PC-3 (cell line): ENCODE data around the gene FAM107B. TPM values are rescaled to one million over a fixed set of nuclear protein-coding genes. Genes with fewer than 3 reads are reported as not detected.

Experiments used
- ATAC-seq: fragments of 200-7000 bp; cut with Tn5 transposase; 2 replicates; pipeline ENCODE4 v1.9.1; 2020; ENCODE audit warnings: mild to moderate bottlenecking, moderate library complexity
- BruUV-seq: library from RNA; stranded (reverse); fragments of 400-500 nt; replicated peaks from 2 replicates; lab custom pipeline; 2021; lab: Mats Ljungman, UMichigan
- CTCF ChIA-PET: fragments of 300-600 bp; sonication (Branson Sonifier 250); formaldehyde crosslinking; loops from one replicate; lab custom pipeline; 2022; ENCODE audit warnings: antibody characterized with exemption; lab: Charles Lee
- POLR2A ChIA-PET: fragments of 300-600 bp; sonication (Branson Sonifier 250); formaldehyde crosslinking; loops from one replicate; lab custom pipeline; 2022; ENCODE audit warnings: antibody characterized with exemption; ENCODE audit not compliant: unreplicated experiment; lab: Charles Lee
- DNase-seq: peaks from one replicate; pipeline ENCODE4 v3.0.0-alpha.2; 2015
- H2AFZ ChIP-seq: fragments of 300-600 bp; sonication (generic); 2 replicates; pipeline ENCODE4 v1.6.0; 2016; ENCODE audit warnings: antibody characterized with exemption, low read length
- H3F3A ChIP-seq: fragments of 300-600 bp; sonication (generic); one replicate; pipeline ENCODE4 v1.6.0; 2017; ENCODE audit warnings: antibody characterized with exemption, low read length, control low read depth, mild to moderate bottlenecking; ENCODE audit not compliant: unreplicated experiment
- H3K27ac ChIP-seq: fragments of 300-600 bp; sonication (generic); 2 replicates; pipeline ENCODE4 v1.5.1; 2016; ENCODE audit warnings: mild to moderate bottlenecking, low read length
- H3K27me3 ChIP-seq: fragments of 300-600 bp; sonication (generic); 2 replicates; pipeline ENCODE4 v1.6.1; 2016; ENCODE audit warnings: low read length, mixed read lengths
- H3K36me3 ChIP-seq: fragments of 300-600 bp; sonication (generic); 2 replicates; pipeline ENCODE4 v1.6.1; 2016; ENCODE audit warnings: low read depth, mixed run types, low read length, mixed read lengths
- H3K4me1 ChIP-seq: fragments of 300-600 bp; sonication (generic); 2 replicates; pipeline ENCODE4 v1.5.1; 2016; ENCODE audit warnings: low read length; ENCODE audit not compliant: insufficient read depth
- H3K4me2 ChIP-seq: fragments of 300-600 bp; sonication (generic); 2 replicates; pipeline ENCODE4 v1.6.0; 2016; ENCODE audit warnings: low read length
- H3K4me3 ChIP-seq: fragments of 300-600 bp; sonication (generic); 2 replicates; pipeline ENCODE4 v1.5.1; 2016; ENCODE audit warnings: mild to moderate bottlenecking, low read length, mixed read lengths
- H3K79me2 ChIP-seq: fragments of 300-600 bp; sonication (generic); 2 replicates; pipeline ENCODE4 v1.6.1; 2017; ENCODE audit warnings: low read length, mixed read lengths
- H3K9ac ChIP-seq: fragments of 300-600 bp; sonication (generic); 2 replicates; pipeline ENCODE4 v1.6.0; 2016; ENCODE audit warnings: mild to moderate bottlenecking, low read length
- H3K9me2 ChIP-seq: fragments of 300-600 bp; sonication (generic); replicated peaks from 2 replicates; pipeline ENCODE4 v1.6.1; 2016; ENCODE audit warnings: mixed run types, low read length, mixed read lengths
- H3K9me3 ChIP-seq: fragments of 300-600 bp; sonication (generic); 2 replicates; pipeline ENCODE4 v1.6.1; 2016; ENCODE audit warnings: low read length, mixed read lengths
- H4K20me1 ChIP-seq: fragments of 300-600 bp; sonication (generic); 2 replicates; pipeline ENCODE4 v1.6.1; 2016; ENCODE audit warnings: low read length, mixed read lengths
- CTCF ChIP-seq: fragments of 300-600 bp; sonication (generic); conservative IDR thresholded peaks from 2 replicates; pipeline ENCODE4 v1.5.1; 2017; ENCODE audit warnings: antibody characterized with exemption, low read depth, mild to moderate bottlenecking, low read length
- EZH2 ChIP-seq: fragments of 300-600 bp; sonication (generic); IDR thresholded peaks from one replicate; pipeline ENCODE4 v1.6.1; 2017; ENCODE audit warnings: antibody characterized with exemption, mild to moderate bottlenecking, low read length; ENCODE audit not compliant: unreplicated experiment
- EZH2phosphoT487 ChIP-seq: fragments of 300-600 bp; sonication (generic); IDR thresholded peaks from 2 replicates; pipeline ENCODE4 v1.6.1; 2018; ENCODE audit warnings: mild to moderate bottlenecking, antibody characterized with exemption, low read length, borderline replicate concordance
- intact Hi-C: fragments of 100-400 bp; cut with micrococcal nuclease; formaldehyde crosslinking; loops from 2 replicates; pipeline ENCODE4 v1.9.0; 2023
- total RNA-seq: library from RNA; depleted of rRNA; stranded (reverse); fragments of >200 nt; gene quantifications from 2 replicates; pipeline ENCODE4 v1.2.3, GENCODE V29; 2014

Gene FAM107B
- total RNA-seq, 1 experiment from 2014 or later: 36.6 TPM

GRCh38 chr10:14524691-14525324, 249.9 kb downstream of the FAM107B start:
- no peaks in the 10 kb centered on the region for H4K20me1 ChIP-seq
- peaks cover 13% of the 10 kb centered on the region; the same call in 1 of the 2 replicates for H3K36me3 ChIP-seq
- DNase-seq: no peak
- no peaks in the 10 kb centered on the region for H3K27me3 ChIP-seq
- TF ChIP-seq EZH2 (no peak), EZH2phosphoT487 (no peak), CTCF (no peak)
- no peaks in the 10 kb centered on the region for H3K9me2 ChIP-seq
- no peaks in the 10 kb centered on the region for H3F3A ChIP-seq
- no TSS peak for BruUV-seq
- CTCF ChIA-PET: no interaction called here
- no peaks in the 10 kb centered on the region for H3K9me3 ChIP-seq
- H3K9ac ChIP-seq: no peak overlapping the region
- no peak overlapping the region for H3K4me3 ChIP-seq
- H3K4me2 ChIP-seq: no peak overlapping the region
- H2AFZ ChIP-seq: no peak overlapping the region
- no peaks in the 10 kb centered on the region for H3K79me2 ChIP-seq
- POLR2A ChIA-PET: no interaction called here
- intact Hi-C loops: no loop called here
- H3K27ac ChIP-seq: no peak overlapping the region
- ATAC-seq: no peak
- no peaks in the 10 kb centered on the region for H3K4me1 ChIP-seq

GRCh38 chr10:14523286-14523685, 251.4 kb downstream of the FAM107B start:
- no peak overlapping the region for H3K4me3 ChIP-seq
- H3K36me3 ChIP-seq: peaks cover 7% of the 10 kb centered on the region; the same call in 1 of the 2 replicates
- no peaks in the 10 kb centered on the region for H3K9me2 ChIP-seq
- no peak overlapping the region for H2AFZ ChIP-seq
- no TSS peak for BruUV-seq
- no peak overlapping the region for H3K4me2 ChIP-seq
- DNase-seq: no peak
- no peak overlapping the region for H3K27ac ChIP-seq
- no peaks in the 10 kb centered on the region for H3F3A ChIP-seq
- H3K27me3 ChIP-seq: no peaks in the 10 kb centered on the region
- no peak for ATAC-seq
- H3K9me3 ChIP-seq: no peaks in the 10 kb centered on the region
- H3K4me1 ChIP-seq: no peaks in the 10 kb centered on the region
- no peaks in the 10 kb centered on the region for H4K20me1 ChIP-seq
- no peak for TF ChIP-seq EZH2phosphoT487
- no peak for TF ChIP-seq EZH2
- TF ChIP-seq CTCF: no peak
- no peak overlapping the region for H3K9ac ChIP-seq
- ChIA-PET CTCF (no interaction called here), POLR2A (no interaction called here)
- H3K79me2 ChIP-seq: no peaks in the 10 kb centered on the region
- intact Hi-C loops: no loop called here

- no TSS peak for BruUV-seq
- ChIA-PET CTCF (no interaction called here), POLR2A (no interaction called here)
- no peaks in the 10 kb centered on the region for H3K79me2 ChIP-seq
- no peaks in the 10 kb centered on the region for H3K9me2 ChIP-seq
- H3K36me3 ChIP-seq: no peaks in the 10 kb centered on the region; the same call in 1 of the 2 replicates
- H3K4me1 ChIP-seq: no peaks in the 10 kb centered on the region
- no peaks in the 10 kb centered on the region for H3K9me3 ChIP-seq
- intact Hi-C loops: no loop called here
- no peak overlapping the region for H3K4me3 ChIP-seq
- H2AFZ ChIP-seq: no peak overlapping the region
- TF ChIP-seq EZH2 (no peak), CTCF (no peak), EZH2phosphoT487 (no peak)
- ATAC-seq: no peak
- H3K4me2 ChIP-seq: no peak overlapping the region
- H3F3A ChIP-seq: no peaks in the 10 kb centered on the region
- H3K27ac ChIP-seq: no peak overlapping the region
- H3K9ac ChIP-seq: no peak overlapping the region
- no peaks in the 10 kb centered on the region for H3K27me3 ChIP-seq
- H4K20me1 ChIP-seq: no peaks in the 10 kb centered on the region
- DNase-seq: no peak
These were observed 254.9 kb downstream of the FAM107B start for GRCh38 chr10:14519785-14520184.
